D341Med (cell line): Measurements from ENCODE around the gene B4GALNT3.
"Not testable (repeated sequence)": the region's sequence is repeated elsewhere in the genome, so short reads cannot be mapped to it uniquely, and the experiment has no call there.

Source experiments
- DNase-seq: peaks from one replicate; pipeline ENCODE4 v3.0.0; 2012; ENCODE audit warnings: low spot score

The B4GALNT3 gene

DNA sequence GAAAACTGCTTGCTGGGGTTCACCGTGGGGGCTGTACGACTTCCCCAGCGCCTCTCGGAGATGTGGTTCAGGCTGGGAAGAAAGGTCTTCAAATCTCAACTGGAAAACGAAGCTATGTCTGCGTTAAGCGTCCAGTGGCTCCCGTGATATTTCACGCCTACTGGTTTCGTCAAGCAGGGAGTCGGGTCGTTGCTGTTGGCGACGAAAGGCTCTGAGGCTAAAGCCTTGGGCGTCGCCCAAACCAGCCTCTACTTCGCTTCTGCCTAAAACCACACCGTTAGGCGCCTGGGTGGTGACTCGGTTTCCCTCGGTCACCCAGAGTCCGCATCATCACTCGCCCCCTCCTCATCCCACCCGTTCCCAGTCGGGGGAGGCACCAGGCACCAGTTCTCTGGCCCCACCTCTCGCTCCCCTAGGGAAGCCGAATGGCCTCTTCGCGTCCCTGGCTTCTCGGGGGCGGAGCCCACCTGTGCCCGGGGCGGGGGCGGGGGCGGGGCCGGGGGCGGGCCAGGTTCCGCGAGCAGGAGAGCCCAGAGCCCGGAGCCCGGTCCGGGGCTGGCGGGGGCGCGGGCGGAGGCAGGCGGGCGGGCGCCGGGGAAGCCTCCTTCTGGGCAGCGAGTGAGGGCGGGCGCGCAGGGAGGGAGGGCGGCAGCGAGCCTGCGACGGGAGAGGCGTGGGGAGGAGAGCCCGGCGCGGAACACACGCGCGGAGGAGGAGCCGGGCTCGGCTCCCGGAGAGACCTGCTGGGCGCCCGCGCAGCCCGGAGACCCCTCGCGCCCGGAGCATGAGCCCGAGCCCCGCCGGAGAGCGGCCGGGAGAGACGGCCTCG is at the start of gene B4GALNT3:
TSS of gene B4GALNT3 (plus strand) at position 510 of the 829 bp plus-strand sequence. CDS start 438 bp downstream, outside the sequence.
- peak; percentile 84 for DNase-seq

DNA sequence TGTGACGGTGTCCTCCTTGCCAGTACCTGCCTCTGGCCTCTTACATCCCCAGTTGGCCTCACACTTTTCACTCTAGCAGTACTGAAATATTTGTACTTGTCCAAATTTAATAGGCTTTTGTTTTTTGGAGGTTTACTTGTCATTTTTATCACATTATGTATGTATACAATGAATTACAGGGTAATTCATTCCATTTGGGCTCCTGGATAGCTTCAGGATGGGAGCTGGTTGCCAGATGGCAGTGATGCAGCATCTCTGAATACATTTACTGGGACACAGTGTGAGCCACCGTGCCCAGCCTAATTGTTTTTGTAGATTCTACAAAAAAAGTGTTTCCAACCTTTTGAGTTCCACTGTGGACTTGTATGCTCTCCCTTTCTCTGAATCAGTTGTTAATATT is 44.9 kb upstream of the B4GALNT3 start:
- no peak for DNase-seq

DNA sequence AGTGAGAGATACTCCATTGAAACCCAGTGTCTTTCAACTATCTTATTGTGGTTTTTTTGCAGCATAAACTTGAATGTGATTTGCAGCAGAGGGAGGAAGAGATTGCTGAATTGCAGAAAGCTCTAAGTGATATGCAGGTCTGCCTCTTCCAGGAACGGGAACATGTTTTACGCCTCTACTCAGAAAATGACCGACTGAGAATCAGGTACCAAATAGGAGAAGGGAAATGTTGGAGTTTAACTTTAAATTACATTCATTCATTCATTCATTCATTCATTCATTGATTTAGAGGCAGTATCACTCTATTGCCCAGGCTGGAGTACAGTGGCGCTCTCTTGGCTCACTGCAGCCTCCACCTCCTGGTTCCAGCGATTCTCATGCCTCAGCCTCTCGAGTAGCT is 41.3 kb upstream of the B4GALNT3 start:
- DNase-seq, result no peak

DNA sequence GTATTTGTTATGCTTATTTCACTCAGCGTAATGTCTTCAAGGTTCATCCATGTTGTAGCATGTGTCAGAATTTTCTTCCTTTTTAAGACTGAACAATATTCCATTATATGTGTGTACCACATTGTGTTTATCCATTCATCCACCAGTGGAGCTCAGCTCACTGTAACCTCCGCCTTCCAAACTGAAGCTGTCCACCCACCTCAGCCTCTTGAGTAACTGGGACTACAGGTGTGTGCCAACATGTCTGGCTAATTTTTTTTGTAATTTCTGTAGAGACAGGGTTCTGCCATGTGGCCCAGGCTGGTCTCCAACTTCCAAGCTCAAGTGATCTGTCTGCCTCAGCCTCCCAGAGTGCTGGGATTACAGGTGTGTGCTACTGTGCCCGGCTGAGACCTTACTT is 37.2 kb upstream of the B4GALNT3 start:
- DNase-seq, result no peak

DNA sequence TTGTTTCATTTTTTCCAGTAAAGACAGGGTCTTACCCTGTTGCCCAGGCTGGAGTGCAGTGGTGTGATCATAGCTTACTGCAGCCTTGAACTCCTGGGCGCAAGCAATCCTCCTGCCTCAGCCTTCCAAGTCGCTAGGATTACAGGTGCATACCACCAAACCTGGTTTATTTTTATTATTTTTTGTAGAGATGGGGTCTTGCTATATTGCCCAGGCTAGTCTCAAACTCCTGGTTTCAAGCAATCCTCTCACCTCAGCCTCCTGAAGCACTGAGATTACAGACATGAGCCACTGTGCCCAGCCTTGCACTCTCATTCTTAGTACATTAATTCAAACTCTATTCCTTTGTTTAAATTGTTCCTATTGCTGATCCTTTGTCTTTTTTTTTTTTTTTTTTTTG is 24.0 kb upstream of the B4GALNT3 start:
- DNase-seq, result not testable (repeated sequence)

DNA sequence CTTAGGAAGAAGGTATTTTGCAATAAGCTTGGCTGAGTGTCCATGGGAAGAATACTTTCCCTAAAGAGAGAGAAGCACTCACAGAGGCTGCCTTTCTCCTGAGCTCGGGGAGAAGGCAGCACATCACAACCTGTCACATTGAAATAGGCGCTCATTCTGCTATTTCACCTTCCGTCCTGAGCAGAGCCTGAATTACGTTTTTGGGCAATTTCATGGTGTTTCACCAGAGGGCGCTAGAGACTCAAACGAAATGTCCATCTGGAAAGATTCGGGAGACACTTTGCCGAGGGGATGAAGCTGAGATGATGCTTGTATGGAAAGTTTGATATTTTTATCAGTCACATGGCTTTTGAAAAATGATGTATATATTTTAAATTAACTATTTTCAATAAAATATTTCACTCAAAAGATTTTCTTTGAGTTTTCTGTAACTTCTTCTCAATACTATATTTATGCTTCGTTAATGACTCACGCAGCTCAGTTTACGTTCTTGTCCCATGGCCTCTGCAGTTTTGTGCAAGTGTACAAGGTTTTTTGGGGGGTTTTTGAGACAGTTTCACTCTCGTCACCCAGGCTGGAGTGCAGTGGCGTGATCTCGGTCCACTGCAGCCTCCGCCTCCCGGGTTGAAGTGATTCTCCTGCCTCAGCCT is 17.4 kb upstream of the B4GALNT3 start:
- peak; percentile 72 for DNase-seq

DNA sequence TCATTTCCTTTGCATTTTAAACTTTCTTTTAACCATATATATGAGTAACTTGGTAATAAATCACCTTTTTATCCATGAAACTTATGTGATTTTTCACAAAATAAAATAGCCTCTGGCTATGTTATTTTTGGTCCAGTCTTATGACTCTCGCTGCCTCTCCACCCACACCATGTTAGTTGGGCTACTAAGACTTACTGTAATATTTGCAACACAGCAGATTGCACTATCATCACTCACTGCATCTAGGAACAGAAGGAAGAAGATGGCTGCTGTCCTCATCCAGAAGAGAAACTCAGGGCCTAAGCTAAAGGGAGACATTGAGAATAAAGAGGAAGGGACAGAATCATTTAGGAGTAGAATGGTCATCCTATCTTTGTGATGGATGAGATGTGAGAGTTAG is 12.6 kb upstream of the B4GALNT3 start:
- no peak for DNase-seq

DNA sequence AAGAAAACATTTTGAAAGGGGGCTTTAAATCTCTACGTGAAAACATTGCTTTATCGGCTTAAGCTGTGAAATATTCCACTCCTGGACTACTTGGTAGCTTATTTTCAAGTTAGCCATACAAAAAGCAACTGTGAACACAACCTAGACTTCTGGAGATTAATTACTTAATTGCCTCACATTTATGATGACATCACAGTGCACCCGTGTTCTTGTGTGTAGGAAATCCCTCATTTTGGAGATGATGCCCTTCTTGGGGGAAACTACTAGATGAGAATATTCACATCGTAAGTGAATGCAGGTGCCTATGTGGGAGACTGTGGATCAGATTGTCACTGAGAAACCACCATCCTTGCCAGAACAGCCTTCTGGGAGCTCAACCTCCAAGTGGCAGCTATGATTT is 10.5 kb upstream of the B4GALNT3 start:
- no peak for DNase-seq

DNA sequence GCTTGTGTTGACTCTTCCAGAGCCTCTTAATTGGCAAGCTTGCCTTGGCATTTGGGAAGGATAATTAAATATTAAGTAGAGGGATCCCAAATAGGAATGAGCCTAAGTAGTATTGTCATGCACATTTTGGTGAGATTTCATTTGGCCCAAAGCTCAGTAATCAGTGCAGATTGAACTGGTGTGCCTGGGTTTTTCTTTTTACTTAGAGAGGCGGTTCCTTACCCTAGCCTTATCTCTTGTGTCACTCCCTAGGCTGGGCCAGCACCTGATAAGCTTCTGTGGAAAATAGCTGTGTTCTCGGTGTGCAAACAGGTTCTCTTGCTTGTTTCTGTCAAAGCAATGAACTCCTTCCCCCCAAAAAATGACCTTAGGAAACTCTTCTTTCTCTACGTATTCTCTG is 9.3 kb upstream of the B4GALNT3 start:
- no peak for DNase-seq

DNA sequence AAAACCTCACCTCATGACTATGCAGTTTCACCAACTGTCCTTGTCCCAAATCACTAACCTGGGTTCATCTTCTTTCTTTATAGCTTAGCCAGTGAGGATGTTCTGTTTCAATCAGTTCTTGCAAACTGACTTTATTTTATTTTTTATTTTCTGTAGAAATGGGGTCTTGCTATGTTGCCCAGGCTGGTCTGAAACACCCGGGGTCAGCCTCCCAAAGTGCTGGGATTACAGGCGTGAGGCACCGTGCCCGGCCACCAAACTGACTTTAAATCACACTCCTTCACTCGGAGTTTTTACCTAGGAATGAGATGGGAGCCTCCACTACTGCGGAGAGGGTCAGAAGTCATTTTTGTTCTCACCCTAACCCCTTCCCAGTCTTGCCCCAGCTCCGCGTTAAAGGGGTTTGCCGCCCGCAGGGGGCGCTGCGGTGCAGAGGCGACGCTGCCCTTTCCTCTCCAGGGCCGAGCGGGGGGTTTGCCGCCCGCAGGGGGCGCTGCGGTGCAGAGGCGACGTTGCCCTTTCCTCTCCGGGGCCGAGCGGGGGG is 7.0 kb upstream of the B4GALNT3 start:
- DNase-seq, result no peak

DNA sequence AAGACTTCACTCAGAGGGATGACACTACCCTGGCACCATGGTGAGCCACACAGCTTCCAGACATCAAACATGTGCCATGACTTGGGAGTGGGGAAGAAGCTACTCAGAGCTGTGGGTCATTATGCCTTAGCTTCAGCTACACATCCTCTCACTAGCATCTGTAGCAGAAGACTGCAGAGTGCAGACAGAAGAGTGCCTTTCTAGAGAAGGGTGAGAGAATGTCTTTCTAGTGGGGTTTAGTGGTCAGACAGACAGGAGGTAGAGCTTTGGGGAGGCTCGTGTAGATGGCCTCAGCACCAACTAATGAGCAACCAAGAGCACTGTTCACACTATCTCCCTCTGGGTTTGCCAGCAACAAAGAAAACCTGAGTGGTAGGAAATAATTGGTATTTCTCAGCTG is 4.9 kb upstream of the B4GALNT3 start:
- DNase-seq, result no peak

DNA sequence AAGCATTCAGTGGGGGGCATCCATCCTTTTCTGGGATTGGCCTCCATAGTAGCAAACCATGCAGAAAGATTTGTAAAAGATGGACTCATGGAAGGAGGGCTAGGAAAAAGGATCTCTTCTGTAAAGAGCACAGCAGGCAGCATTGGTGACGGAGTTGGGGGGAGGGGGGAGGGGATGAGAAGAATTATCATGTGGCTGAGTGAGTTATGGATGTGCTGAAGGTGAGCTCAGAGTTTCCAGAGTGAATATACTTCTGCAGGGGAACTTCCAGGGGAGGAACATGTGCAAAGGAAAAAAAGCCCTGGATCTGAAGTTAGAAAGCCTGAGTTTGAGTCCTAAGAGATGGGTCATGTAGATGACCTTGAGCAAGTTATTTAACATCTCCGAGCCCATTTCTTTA is 3.9 kb upstream of the B4GALNT3 start:
- DNase-seq, result no peak

DNA sequence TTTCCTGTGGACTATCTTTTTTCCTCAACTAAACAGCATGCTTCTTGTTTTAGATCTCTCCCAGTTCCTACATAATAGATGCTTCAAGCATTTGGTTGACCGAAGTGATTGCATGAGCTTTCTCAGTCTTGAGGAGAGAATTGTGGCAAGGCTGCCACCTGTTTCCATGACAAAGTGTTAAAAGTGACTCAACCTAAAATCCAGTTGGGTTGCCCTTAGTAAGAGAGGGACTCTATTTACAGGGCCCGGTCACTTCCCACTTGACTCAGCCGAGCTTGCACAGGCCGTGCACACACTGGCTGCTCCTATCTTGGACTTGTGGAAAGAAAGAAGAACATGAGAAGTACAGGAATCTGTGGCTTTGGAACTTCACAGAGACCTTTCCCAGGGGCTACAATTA is 2.1 kb upstream of the B4GALNT3 start:
- DNase-seq, result no peak

DNA sequence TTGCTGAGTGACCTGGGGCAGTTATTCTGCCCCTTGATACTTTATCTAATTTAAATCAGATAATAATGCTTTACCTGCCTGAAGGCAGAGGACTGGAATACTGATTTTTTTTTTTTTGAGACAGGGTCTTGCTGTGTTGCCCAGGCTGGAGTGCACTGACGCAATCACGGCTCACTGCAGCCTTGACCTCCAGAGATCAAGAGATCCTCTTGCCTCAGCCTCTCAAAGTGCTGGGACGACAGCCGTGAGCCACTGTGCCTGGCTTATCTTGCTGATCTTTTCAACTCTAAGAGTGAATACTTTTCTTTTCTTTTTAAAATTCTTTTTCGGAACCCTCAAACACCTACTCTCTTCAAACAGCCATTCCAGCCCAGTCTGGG is 699 bp upstream of the B4GALNT3 start:
- DNase-seq, result no peak

DNA sequence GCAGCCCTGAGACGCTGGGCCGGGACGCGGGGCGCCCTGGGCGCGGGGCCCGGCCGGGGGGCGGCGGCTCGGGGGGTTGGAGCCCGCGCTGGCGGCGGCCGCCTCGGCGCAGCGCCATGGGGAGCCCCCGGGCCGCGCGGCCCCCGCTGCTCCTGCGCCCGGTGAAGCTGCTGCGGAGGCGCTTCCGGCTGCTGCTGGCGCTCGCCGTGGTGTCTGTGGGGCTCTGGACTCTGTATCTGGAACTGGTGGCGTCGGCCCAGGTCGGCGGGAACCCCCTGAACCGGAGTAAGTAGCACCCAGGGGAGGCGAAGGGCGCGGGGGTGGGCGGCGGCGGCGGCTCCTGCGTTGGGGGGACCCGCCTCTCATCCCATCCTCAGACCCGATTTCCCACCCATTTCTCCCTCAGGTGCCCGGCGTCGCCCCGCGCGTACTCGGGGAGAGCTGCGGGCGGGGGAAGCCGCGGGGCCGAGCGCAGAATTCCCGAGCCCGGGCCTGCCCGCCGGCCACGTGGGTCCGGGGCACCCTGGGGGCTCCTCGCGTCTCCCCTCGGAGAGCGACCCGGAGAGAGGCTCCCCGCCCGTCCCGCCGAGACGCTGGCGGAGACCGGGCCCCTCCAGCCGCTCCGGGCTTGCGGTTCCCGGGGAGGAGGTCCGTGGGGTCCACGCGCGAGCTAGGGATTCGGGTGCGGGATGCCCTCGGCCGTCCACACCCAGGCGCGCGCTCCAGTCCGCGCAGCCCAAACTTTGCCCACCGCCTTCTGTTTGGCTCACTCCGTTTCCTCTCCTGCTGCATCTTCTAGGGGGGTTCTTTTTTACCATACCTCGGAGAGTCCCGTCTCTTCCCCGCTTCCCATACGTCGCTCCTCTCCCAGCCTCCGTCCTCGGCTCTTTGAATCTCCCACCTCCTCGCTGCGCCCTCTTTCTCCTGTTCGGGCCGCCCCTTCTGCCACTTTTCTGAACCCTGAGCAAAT is 807 bp downstream of the B4GALNT3 start:
- DNase-seq, result peak; percentile 72

DNA sequence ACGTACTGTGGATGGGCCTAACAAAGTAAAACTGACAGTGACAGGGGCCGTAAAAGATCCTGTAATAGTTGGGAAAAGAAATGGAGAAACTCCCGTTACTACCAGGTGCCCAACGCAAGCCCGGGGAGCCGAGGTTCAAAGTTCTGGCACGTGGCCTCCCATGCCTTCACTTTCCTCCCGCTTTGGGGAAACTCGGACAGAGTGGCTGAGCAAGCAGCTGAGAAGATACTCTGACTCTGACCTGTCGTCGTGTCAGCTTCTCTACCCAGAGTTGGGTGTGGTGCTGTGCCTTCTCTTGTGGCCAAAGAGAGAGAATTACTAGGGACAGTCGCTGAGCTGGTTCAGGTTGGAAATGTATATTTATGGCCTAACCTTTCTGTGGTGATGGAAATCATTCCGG is 1.7 kb downstream of the B4GALNT3 start:
- DNase-seq, result no peak

DNA sequence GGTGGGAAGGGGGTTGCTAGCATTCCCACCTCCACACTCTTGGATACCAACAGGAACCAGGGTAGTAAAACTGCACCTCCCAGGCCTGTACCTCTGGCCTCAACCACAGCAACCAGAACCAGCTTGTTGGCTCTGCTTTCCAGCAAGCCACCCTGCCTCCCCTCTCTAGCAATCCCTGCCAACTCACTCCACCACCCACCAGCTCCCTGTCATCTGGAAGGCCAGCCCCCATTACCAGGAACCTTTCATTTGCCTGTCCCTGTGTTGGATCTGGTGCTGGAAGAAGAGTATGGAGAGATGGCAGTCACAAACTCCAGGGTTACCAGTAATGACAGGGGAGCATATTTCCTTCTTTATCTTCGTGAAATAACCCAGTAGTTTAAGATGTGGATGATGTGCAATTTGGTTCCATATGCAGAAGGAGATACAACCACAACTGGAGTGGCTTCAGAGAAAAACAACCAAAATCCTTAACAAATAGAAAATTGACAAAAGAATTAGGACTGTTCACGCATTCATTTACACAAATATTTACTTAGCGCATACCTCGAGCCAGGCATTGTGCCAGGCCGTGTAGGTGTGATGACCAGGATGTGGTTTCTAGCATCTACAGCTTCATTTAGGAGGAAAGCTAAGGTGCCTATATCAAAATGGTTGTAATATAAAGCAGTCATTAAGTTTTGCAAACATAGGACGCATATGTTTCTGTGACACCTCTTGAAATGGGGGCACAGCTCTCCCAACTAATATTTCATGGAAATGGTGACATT is 3.4 kb downstream of the B4GALNT3 start:
- no peak for DNase-seq

DNA sequence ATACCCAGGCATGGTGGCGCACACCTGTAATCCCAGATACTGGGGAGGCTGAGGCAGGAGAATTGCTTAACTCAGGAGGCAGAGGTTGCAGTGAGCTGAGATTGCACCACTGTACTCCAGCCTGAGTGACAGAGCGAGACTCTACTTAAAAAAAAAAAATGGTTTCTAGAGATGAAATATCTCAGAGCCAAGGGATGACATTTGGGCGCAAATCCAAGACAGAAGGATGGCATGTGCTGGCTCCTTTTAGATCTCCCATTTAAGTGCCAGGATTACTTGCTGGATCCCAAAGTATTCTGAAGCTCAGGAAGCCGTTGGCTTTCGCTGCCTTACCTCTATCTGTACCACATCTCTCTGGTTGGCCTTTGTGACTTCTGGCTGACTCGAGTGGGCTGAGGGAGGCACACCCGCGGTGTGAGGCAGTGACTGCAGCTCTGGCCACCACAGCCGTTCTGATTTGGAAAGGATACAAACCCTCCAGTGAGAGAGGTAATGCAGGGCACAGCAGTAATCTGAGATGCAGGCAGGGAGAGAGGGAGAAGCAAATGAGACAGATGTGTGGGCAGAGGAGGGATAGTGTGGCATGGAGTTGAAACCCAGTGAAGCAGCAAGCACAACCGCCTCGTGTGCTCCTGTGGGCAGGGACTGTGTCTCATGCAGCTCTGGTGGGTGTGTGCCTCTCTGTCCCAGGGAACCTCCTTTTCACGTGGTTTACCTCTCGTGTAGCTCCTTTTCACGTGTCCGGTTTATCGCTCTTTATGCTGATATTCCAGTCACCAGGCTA is 4.9 kb downstream of the B4GALNT3 start:
- DNase-seq, result no peak

DNA sequence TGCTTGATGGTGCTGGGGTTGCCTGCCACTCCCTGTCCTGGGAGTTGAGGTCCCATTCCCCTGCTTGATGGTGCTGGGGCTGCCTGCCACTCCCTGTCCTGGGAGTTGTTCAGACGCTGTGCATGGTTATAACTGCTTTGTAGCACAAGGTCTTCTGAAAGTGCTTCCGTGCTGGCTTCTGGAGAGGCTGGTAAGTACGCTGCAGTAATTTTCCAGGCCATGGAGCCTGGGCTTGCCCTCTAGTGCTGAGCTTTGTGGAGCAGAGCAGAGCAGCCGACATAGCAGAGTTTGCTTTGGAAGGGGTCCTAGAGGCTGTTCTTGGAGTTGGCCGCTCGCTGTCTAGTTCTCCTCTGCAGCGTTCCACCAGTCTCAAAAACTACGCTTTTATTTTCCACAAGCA is 6.3 kb downstream of the B4GALNT3 start:
- no peak for DNase-seq

DNA sequence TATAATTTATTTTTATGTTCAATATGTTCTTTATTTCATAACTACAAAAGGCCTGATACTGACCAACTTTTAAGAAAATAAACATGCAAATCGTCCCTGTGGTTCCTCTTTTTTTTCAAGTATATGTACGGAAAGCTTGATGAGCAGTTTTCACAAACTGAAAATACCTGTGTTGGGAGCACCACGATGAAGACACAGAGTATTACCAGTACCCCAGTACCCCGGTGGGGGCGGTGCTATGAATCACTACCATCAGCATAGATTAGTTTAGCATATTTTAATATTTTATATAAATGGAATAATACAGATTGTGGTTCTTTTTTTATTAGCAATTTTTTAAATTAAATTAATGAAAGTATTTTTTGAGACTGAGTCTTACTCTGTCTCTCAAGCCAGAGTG is 7.0 kb downstream of the B4GALNT3 start:
- no peak for DNase-seq

DNA sequence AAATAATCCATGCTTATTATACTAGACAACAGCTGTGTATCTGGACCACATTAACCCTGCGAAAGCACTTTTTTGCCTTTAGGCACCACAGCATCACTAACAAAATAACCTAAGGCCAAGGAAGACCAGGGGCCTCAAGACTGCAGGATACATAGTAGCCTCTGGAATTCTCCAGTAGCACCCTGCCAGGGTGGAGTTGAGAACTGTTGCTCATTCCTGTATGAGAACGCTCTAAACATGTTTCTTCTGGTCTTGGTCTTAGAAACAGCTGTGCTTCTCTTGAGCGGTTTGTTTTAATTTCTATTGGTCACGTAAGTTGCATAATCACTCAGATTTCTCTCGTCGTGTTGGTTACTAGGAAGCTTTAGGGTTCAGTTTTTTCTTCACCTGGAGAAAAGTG is 7.9 kb downstream of the B4GALNT3 start:
- no peak for DNase-seq
